Urinary bladder (tissue), 4 donors: ENCODE results near the gene C1orf198. TPM values are rescaled to one million over a fixed set of nuclear protein-coding genes. Genes with fewer than 3 reads are reported as not detected.

Experiments used
- DNase-seq: peaks from one replicate; pipeline ENCODE4 v3.0.0-alpha.2; 2015; ENCODE audit errors: extremely low spot score
- H3K27ac ChIP-seq: one replicate; pipeline ENCODE4 v1.5.1; 2013; ENCODE audit warnings: low read depth, mild to moderate bottlenecking, moderate library complexity
- H3K36me3 ChIP-seq: one replicate; pipeline ENCODE4 v1.6.1; 2013; ENCODE audit warnings: mild to moderate bottlenecking, moderate library complexity; ENCODE audit not compliant: insufficient read depth
- H3K4me1 ChIP-seq: one replicate; pipeline ENCODE4 v1.6.1; 2013; ENCODE audit warnings: mild to moderate bottlenecking, moderate library complexity; ENCODE audit not compliant: insufficient read depth
- H3K4me3 ChIP-seq: one replicate; pipeline ENCODE4 v1.5.1; 2013; ENCODE audit warnings: low read depth, low read length
- WGBS: extraction: QIAGEN DNeasy Blood & Tissue Kit; methylation state at CpG from one replicate; pipeline ENCODE4 v1.1.7; 2013; 5-methylcytosine and 5-hydroxymethylcytosine counted together
- polyA plus RNA-seq: library from polyadenylated mRNA; stranded (reverse); fragments of 200-250 nt; gene quantifications from one replicate; pipeline ENCODE4 v1.2.3, GENCODE V29; 2013
- total RNA-seq: library from RNA; depleted of rRNA; stranded (reverse); fragments of >200 nt; gene quantifications from one replicate; pipeline ENCODE4 v1.2.3, GENCODE V29; 2014
- donor health status: healthy with polysubstance abuse.
- donor health status: healthy.

Gene C1orf198
- total and polyA plus RNA-seq, 2 donors = 35.6 to 55.1 TPM

DNA sequence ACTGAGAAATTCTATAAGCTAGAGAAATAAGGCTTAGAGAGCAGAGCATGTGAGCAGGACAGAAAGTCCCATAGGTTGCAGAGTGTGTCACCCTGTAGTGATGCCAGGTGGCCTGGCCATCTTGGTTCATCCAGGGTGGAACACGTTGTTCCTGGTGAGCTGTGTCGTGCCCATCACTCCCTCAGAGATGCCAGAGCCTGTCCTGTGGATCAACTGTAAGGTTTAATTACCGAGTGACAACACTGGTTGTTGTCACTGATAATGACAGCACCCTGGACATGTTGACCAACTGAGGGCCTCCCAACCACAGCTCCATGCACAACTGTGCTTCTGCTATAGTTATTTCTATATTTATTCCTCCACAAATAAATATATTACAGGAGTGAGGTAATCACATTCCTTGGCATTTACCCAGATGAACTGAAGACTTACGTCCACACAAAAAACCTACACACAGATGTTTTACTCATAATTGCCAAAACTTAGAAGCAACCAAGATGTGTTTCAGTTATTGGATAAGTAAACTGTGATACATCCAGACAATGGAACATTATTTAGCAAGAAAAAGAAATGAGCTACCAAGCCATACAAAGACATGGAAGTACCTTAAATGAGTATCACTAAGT is 6.2 kb downstream of the C1orf198 start:
- no peak for DNase-seq
- 70% methylated on average over 4 of the region's 4 CpGs for whole genome bisulfite sequencing
- no peak overlapping the region for H3K4me3 ChIP-seq
- no peak overlapping the region for H3K27ac ChIP-seq
- no peaks in the 10 kb centered on the region for H3K36me3 ChIP-seq
- no peaks in the 10 kb centered on the region for H3K4me1 ChIP-seq

DNA sequence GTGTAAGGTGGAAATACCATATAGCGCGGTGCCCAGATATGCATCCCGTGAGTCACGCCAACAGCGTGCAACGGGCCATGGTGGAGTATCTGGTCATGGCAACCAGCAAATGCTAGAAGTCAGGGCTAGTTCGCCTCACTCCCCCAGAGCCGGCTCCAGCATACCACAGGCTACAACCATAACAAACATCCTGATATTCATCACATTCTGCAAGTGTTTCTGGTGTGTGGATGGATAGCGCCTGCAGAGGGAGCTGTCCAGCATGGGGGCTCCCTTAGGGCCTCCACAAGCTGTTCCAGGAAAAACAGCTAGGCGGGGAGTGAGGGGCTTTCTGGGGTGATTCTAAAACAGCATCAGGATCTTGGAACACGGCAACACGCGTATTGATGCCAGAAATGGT is 6.8 kb downstream of the C1orf198 start:
- no peak for DNase-seq
- Histone ChIP-seq H3K4me1 (no peaks in the 10 kb centered on the region), H3K4me3 (no peak overlapping the region), H3K36me3 (no peaks in the 10 kb centered on the region), H3K27ac (no peak overlapping the region)
- WGBS = 87% methylated on average over 13 of the region's 13 CpGs

DNA sequence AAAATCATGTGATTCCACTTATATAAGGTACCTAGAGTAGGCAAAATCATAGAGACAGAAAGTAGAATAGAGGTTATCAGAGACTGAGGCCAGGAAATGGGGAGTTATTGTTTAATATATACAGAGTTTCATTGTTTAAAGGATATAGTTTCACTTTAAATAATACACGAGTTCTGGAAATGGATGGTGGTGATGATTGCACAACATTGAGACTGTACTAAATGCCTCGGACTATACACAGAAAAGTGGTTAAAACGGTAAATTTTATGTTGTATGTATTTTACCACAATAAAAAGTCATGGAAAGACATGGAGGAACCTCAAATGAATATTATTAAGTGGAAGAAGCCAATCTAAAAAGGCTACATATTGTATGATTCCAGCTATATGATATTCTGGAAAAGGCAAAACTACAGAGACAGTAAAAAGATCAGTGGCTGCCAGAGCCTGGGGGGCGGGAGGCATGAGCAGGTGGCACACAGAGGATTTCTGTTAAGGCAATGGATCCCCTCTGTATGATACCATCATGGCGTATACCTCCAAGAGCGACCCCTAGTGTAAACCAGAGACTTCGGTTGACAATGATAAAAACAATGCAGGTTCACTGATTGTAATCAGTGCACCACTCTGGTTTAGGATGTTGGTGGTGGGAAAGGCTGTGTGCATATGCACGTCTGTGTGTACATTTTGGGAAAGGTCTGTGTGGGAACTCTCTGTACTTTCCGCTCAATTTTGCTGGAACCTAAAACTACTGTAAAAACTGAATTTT is 7.5 kb downstream of the C1orf198 start:
- Histone ChIP-seq H3K27ac (no peak overlapping the region), H3K36me3 (no peaks in the 10 kb centered on the region), H3K4me1 (no peaks in the 10 kb centered on the region), H3K4me3 (no peak overlapping the region)
- no peak for DNase-seq
- 85% methylated on average over 9 of the region's 9 CpGs for WGBS

DNA sequence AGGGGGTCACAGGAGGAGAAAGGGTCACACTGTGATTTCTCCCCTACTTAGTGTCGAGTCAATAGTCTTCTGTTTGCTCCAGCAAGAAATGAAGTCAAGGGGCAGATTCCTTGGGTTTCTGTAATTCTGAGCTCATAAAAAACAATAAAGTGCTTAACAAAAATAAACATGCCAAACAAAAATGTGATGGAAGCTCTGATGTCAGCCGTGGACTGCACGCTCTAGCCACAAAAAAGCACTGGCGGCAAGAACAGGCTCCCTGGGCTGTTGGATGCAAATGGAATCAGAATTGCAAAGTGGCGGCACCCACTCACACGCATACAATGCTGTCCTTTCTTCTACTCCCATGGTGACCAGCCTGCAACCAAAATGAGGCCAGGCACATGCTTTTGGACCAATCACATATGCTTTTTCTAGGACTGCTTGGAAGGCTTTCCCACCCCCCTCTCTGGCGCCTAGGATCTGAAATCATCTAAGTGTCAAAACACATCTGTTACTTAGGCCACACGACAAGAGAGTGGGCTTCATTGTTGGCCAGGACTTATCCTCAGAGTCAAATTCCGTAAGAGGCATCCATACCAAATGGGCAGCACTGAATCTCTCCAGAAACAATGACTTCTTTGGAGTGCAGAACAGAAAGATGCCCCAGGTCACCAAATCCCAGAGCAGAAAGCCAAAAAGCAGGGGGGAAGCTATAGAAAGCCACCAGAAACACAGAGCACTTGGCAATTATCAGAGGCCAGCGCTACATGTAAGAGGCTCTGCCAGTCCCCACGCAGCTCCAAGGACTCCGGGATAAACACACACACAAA is 9.2 kb downstream of the C1orf198 start:
- no peaks in the 10 kb centered on the region for H3K4me1 ChIP-seq

GRCh38 chr1:230858236-230858820 is 10.0 kb downstream of the C1orf198 start:
- H3K36me3 ChIP-seq = no peaks in the 10 kb centered on the region
- H3K4me3 ChIP-seq = no peak overlapping the region
- WGBS = 75% methylated on average over 7 of the region's 7 CpGs
- no peak overlapping the region for H3K27ac ChIP-seq
- DNase-seq = no peak
- H3K4me1 ChIP-seq = no peaks in the 10 kb centered on the region

More for the DNA sequence above, 9.2 kb downstream of the C1orf198 start:
- Histone ChIP-seq H3K36me3 (no peaks in the 10 kb centered on the region), H3K27ac (no peak overlapping the region), H3K4me3 (no peak overlapping the region)
- DNase-seq = no peak
- 43% methylated on average over 12 of the region's 12 CpGs for WGBS

GRCh38 chr1:230857822-230858221 is 10.5 kb downstream of the C1orf198 start:
- no peak for DNase-seq
- H3K4me1 ChIP-seq = no peaks in the 10 kb centered on the region
- no peak overlapping the region for H3K4me3 ChIP-seq
- no peaks in the 10 kb centered on the region for H3K36me3 ChIP-seq
- WGBS = 42% methylated on average over 1 of the region's 1 CpG
- H3K27ac ChIP-seq = no peak overlapping the region

- no peak for DNase-seq
- no peak overlapping the region for H3K4me3 ChIP-seq
- WGBS = 80% methylated on average over 13 of the region's 13 CpGs
Observed at GRCh38 chr1:230857077-230857476, 11.2 kb downstream of the C1orf198 start.

GRCh38 chr1:230855886-230856285 is 12.4 kb downstream of the C1orf198 start:
- DNase-seq = no peak
- H3K4me3 ChIP-seq = no peak overlapping the region
- H3K4me1 ChIP-seq = no peaks in the 10 kb centered on the region
- no peaks in the 10 kb centered on the region for H3K36me3 ChIP-seq
- H3K27ac ChIP-seq = no peak overlapping the region
- WGBS = 88% methylated on average over 4 of the region's 4 CpGs

More at GRCh38 chr1:230857077-230857476, 11.2 kb downstream of the C1orf198 start:
- Histone ChIP-seq H3K36me3 (no peaks in the 10 kb centered on the region), H3K27ac (no peak overlapping the region), H3K4me1 (no peaks in the 10 kb centered on the region)

DNA sequence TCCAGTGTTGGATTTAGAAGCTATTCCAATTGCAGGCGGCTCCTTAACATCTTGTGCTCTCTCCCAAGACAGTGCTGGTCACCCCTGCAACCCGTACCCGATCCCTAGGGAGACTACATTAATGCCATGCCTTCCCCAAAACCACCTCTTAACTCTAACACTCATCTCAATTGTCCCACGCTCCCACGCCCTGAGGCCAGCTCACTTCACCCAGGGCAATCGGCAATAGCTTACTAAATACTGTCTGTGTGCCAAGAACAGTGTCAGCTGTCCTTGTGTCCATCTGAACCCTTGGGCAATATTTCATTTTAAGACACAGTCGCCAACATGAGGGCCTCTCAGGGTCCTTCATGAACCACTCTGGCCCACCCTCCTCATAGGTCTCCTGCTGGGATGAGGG is 13.9 kb downstream of the C1orf198 start:
- H3K4me1 ChIP-seq = no peaks in the 10 kb centered on the region
- 94% methylated on average over 7 of the region's 7 CpGs for WGBS
- H3K36me3 ChIP-seq = no peaks in the 10 kb centered on the region
- no peak for DNase-seq
- H3K27ac ChIP-seq = no peak overlapping the region
- H3K4me3 ChIP-seq = no peak overlapping the region

DNA sequence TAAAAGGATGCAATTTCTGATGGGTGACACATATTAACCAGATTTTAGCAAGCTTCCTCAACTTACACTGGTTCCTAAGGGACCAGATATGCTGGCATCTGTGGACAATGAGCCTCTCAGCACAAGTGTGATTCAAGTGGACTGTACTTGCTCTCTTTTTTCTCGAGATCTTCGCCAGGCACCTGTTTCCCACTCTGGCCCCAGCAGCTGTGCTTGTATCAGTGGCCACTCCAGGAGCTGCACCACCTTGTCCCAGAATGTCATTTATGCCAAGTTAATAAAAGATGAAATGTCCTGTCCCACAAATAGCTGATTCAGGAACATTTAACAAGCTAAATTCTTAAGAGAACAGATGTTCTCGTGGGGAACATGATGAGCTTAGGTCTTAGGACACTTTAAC is 14.6 kb downstream of the C1orf198 start:
- WGBS = 90% methylated on average over 3 of the region's 3 CpGs
- Histone ChIP-seq H3K4me3 (no peak overlapping the region), H3K27ac (no peak overlapping the region), H3K36me3 (no peaks in the 10 kb centered on the region), H3K4me1 (no peaks in the 10 kb centered on the region)
- no peak for DNase-seq

GRCh38 chr1:230852959-230853358 is 15.4 kb downstream of the C1orf198 start:
- DNase-seq = no peak
- no peak overlapping the region for H3K27ac ChIP-seq
- no peak overlapping the region for H3K4me3 ChIP-seq
- WGBS = 88% methylated on average over 8 of the region's 8 CpGs
- H3K4me1 ChIP-seq = no peaks in the 10 kb centered on the region
- H3K36me3 ChIP-seq = no peaks in the 10 kb centered on the region

GRCh38 chr1:230851291-230851691 is 17.0 kb downstream of the C1orf198 start:
- Histone ChIP-seq H3K4me3 (no peak overlapping the region), H3K4me1 (no peaks in the 10 kb centered on the region), H3K27ac (no peak overlapping the region), H3K36me3 (no peaks in the 10 kb centered on the region)
- no peak for DNase-seq
- WGBS = 42% methylated on average over 5 of the region's 5 CpGs

DNA sequence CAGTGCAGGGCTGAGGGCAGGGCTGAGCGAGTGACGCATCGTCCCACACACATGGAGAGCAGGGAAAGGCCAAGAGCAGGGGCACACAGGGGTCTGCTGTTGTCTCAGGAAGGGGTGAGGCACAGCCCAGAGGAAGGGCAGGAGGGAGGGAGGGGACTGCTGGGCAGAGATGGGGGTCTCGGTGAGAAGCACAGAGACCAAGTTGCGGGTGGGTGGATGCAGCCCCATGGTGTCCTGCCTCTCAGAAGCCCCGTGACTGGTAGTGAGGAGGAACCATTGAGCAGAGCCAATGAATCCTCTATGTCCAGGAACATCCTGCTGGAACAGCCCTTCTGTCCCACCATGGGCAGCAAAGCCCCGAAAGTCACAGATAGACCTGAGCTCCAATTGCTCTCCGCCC is 17.8 kb downstream of the C1orf198 start:
- no peaks in the 10 kb centered on the region for H3K4me1 ChIP-seq
- H3K27ac ChIP-seq = no peak overlapping the region
- no peak overlapping the region for H3K4me3 ChIP-seq
- 79% methylated on average over 8 of the region's 8 CpGs for WGBS
- no peaks in the 10 kb centered on the region for H3K36me3 ChIP-seq
- no peak for DNase-seq
